CD4-positive, alpha-beta T cell treated with Interleukin-1 beta for 1 hour (primary cell): ENCODE data around the gene SLC25A11.

ENCODE experiments used
- DNase-seq, 2 donors: peaks; one replicate each; pipeline ENCODE4 v3.0.0-alpha.2; 2020 to 2022

The SLC25A11 gene

DNA sequence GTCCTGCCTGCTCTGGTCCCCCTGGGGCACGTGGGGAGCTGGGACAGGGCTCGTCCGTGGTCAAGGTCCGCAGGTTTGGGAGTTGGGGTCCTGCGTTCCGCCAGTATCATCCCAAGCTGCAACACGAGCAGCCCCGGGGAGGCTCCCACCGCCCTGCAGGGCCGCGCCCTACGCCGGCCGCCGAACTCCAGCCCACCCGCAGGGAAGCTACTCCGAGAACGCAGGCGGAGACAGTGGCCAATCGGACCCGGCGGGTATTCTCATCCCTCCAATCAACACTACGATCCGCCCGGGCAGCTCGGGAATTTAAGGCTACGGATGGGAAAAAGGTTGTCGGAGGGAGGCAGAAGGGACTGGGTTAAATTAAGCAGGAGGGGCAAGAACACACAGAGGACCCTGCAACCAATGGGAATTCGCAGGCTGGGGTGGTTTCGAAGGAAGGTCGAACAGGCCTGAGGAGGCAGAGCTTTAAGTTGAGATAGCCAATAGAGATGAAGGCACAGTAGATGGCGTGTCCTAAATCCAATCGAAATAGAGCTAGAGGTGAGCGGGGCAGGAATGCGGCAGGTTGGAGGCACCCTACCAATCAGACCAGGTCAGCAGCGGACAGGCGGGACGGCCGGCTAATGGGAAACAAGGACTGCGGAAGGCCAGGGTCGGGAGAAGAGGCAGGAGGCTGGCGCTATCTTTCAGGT lies 27.1 kb upstream of the SLC25A11 start:
- peak; percentile 98 to 99 for DNase-seq

DNA sequence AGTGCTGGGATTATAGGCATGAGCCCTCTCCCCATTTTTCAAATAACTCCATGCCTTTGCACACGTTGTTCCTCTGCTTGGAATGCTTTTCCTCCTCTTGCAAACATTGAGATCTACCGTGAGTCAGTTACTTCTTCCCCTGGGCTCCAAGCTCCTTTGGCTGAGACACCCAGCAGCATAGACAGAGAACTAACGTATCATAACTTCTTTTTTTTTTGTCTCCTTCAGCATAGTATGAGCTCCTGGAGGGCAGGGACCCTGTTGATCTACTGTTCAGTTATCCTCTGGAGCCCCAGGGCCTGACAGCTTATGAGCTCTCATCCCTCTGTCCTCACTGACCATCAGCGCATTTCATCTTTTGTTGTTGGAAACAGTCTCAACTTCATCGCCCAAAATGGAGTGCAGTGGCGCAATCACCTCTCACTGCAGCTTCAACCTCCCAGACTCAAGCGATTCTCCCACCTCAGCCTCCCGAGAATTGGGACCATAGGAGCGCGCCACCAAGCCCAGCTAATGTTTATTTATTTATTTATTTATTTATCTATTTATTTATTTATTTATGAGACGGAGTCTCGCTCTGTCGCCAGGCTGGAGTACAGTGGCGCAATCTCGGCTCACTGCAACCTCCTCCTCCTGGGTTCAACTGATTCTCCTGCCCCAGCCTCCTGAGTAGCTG lies 25.6 kb upstream of the SLC25A11 start:
- DNase-seq, result no peak

DNA sequence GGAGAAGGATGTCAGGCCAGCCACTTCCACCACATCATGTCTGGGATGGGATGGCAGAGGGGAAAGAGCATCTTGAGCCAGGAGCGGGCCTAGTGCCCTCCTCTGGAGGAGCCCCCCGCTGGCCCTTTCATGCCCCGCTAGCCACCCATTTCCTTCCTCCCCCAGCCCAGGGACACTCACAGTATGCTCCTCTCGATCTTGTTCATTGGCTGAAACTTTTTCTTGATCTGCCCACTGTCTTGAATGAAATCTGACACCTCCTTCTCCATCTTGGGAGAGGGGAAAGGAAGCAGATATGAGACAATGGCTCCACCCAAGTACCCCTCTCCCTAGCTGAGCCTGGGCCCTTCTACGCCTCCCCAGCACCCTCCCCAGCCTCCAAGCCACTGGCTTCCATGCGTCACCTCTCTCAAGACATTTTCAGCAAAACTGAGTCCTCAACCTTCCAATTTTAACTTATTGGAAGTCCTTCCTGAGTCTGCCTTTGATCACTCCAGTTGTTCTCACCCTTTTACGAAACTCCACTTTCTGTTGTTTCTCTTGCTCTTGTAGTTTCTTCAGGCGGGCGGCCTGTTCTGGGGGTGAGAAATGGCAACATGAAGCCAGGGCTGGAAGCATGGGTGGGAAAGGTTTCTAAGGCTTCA lies 20.6 kb upstream of the SLC25A11 start:
- DNase-seq, result no peak

DNA sequence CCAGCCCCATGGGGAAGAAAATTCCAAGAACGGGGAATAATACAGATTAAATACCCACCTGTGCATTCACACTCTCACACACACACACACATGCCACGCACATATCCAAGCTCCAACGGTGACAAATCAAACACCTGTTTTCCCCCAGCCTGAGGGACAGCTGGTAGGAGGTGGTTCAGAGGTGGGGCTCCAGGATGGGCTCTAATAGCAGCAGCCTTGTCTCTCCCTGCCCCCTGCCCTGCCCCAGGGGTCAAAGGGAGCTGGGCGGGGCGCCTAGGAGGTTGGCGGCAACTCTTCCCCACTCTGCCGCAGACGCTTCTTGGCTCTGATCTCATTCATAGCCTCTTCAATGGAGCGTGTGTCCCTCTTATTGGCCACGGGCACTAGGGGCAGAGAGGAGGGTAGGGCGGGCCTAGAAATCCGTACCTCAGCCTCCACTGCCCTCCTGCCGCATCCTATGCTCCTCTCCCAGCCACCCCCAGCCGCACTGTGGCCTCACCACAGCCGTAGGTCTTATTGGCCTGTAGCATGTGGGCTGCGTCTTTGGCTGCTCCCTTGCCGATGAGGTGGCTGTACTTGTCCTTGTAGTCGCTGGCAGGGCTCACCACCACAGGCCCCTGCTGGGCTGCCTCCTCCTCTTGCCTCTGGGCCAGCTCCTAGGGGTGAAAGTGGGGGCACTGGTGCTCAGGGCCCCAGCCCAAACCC lies 19.6 kb upstream of the SLC25A11 start:
- no peak for DNase-seq

DNA sequence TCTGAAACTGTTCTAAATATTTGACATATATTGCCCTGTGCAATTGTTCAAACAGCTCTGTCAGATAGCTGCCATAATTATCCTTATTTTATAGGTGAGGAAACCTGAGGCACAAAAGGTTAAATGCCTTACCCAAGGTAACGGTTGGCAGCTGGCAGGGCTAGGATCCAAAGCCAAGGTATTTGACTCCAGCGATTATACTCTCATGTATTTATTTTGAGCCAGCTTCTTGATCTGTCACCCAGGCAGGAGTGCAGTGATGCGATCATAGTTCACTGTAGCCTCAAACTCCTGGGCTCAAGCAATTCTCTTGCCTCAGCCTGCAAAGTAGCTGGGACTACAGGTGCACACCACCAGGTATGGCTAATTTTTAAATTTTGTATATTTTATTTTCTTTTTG lies 18.3 kb upstream of the SLC25A11 start:
- DNase-seq, result no peak

DNA sequence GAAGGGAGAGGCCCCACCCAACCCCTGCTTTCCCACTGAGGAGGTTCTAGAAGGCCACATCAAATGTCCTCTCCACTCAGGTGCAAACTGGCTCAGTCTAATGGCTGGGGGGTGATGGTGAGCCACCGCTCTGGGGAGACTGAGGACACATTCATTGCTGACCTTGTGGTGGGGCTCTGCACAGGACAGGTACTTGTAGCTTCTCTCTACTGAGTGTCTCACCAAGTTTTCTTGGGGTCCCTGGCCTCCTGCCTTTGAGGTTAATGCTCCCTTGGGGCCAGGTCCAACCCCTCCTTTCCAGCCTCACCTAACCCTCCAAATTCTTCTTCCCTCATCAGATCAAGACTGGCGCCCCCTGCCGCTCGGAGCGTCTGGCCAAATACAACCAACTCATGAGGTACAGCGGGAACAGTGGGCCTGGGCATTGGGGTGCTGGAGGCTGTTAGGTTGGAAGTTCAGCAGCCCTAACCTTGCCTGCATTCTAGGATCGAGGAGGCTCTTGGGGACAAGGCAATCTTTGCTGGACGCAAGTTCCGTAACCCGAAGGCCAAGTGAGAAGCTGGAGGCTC lies 16.7 kb upstream of the SLC25A11 start:
- DNase-seq, result peak; percentile 44 to 52

DNA sequence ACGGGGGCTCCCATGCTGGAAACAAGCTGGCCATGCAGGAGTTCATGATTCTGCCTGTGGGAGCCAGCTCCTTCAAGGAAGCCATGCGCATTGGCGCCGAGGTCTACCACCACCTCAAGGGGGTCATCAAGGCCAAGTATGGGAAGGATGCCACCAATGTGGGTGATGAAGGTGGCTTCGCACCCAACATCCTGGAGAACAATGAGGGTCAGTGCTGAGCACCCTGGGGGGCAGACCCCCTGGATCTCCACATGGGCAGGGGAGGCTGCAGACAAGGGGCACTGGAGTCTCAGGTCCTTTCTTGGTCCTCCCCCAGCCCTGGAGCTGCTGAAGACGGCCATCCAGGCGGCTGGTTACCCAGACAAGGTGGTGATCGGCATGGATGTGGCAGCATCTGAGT lies 15.2 kb upstream of the SLC25A11 start:
- DNase-seq, result no peak

DNA sequence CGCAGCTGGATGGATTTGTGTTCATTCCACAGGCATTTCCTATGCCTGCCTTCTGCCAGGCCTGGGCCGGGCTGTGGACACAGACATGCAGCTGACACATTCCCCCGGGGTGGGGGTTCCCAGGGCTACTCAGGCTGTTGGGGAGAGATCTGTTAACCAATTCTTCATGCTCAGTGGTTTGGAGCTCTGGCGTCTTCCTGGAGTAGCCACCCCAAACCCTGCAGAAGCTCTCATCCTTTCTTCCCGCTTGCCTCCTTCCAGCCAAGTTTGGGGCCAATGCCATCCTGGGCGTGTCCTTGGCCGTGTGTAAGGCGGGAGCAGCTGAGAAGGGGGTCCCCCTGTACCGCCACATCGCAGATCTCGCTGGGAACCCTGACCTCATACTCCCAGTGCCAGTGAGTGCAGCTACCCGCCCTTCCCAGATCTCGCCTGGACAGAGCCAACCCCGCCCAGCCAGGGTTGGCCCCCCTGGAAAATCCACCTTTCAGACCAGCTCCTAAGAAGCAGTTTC lies 13.7 kb upstream of the SLC25A11 start:
- DNase-seq, result no peak

DNA sequence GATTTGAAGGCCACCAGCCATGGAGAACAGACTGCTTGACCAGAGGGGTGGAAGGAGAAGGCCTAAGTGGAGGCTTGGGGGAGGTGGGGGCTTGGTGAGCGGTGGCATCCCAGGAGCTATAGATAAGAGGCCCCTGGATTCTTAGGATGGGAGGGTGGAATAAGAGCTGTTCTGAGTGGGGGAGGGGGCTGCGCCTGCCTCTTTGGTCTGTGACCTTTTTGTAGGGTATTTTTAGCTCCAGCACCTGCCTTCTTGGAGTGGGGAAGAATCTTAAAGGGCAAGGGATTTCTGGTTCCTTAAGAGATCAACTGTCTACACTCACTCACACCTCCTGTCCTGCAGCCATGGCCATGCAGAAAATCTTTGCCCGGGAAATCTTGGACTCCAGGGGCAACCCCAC lies 11.6 kb upstream of the SLC25A11 start:
- DNase-seq, result no peak

DNA sequence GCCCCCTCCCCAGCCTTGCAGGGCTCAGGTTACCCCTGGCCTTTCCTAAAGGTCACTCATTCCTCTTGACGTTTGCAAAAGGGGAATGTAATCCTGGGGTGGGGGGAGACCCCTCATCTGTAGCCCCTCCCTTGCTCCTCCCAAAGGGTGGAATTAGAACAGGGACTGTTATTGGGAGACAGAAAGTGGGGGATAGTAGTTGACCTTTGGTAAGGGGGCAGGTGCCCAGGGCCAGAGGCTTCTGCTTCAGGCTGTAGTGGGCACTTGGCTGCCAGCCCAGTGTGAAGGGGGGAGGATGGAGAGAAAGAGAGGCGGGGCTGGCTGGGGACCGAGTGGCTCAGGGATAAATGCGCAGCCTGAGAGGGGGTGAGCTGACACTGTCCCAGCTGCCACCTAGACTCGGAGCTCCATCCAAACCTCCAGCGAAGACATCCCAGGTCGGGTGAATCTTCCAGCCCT lies 10.9 kb upstream of the SLC25A11 start, which contains the start of gene ENO3:
Gene ENO3, plus strand, starts transcription at position 374 of the 459 bp plus-strand sequence. CDS start 711 bp downstream, outside the sequence.
- DNase-seq, result no peak

DNA sequence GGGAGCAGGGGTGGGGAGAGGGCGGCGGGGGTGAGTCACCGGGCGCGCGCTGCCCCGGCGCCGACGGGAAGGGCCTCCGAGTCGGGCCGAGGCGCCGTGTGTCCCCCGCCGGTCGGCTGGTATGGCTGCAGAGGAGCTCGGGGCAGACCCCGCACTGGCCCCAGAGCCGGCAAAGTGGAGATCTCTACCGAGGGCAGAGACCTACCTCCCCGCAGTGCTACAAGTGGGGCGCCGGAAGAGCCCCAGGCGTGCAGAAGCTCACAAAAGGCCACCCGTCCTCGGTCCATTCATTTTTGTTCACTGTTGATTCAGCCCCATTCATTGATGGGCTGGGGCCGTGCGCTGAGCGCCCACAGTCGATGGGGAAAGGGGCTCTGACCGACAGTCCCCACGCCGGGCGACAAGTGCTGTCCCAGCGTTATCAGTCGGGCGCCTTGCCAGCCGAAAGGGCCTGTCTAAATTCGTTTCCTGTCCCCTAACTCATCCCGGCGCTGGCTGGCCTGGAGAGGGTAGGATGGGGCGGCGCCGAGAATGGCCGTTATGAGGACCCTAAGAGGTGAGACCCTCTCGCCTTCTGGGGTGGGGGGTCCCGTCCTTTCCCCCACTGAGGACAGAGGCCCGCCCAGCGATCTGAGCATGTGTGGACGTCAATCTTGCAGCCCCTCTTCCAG lies 10.4 kb upstream of the SLC25A11 start:
- DNase-seq, result peak in 1 of 2 donors; percentile 17

DNA sequence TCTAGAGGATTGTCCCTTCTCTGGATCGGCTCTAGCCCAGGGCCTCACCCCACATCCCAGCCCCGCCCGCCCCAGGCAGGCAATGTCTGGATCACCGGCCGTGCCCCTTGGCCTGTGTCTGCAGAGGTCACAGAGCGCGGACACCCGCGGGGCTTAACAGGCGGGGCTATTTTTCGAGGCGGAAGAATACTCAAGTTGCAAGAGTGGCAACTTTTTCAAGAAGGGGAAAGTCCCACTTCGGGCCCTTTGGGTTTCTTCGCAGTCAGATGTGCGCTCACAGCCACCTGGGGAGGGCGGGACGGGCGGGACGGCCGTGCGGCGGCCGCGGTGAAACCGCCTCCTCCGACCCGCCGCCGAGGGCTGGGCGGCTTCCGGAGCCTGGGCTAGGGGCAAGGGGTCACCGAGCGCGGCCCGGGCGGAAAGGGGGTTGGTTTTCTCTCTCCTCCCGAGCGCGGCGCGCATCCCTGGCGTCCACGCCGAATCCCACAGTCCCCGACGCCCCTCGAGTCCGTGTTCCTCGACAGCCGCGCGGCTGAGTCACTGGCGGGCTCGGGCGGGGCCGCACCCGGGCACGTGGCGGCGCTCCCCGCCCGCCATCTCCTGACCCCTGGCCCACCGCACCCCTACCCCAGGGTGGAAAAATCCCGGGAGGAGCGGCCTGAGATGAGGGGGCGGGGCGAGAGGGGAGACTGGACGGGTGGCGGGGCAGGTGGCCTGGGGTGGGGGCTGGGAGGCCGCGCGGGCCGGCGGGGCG lies 9.7 kb upstream of the SLC25A11 start:
- peak; percentile 85 to 86 for DNase-seq

DNA sequence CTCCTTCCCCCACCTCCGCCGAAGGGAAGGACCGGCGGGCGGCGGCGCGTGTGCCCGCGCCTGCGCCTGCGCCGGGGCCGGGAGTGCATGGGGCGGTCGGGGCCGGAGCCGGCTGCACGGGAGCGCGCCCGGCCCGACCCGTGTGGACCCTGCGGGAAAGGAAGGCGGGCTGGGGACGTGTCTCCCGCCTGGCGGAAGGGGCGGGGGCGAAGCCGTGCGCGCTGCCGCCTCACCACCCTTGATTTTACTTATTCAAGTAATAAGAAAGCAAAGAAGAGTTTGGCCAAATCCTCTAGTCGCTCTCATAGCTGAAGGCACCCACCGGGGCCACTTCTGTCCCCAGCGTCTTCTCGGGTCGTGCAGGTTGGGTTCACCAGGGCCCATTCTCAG lies 9.1 kb upstream of the SLC25A11 start:
- peak; percentile 78 to 83 for DNase-seq

DNA sequence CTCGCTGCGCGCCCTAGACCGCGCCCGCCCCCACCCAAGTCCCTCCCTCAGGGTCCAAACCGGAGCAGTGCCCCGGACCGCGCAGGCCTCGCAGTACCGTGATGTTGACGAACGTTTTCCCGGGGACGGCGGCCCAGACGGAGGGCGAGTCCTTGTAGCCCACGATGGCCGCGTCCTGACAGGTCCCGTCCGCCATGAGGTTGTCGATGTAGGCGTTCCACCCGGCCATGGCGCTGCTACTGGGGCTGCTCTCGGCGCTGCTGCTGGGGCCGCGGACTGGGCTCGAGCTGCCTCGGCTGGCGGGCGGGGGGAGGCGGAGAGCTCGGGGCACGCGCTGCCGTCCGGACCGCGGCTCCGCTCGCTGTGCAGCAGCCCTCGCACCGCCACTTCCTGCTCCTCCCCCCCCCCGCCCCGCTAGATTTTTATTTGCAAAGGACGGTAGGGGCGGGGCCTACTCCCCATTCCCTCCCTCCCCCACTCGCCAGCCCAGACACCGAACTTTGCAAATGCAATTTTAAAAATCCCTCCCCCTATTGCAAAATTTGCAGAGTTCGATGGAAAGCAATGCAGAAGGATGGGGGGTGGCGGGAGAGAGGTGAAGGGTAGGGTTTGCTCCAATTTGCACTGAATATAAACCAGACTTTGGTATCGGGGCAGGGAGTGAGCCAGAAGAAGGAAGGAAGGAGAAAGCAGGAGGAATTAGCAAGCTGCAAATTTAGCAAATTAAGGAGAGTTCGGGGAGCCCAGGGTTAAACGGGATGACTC lies 8.5 kb upstream of the SLC25A11 start, which contains the start of gene PFN1:
Gene PFN1, minus strand, starts transcription at position 365 of the 765 bp plus-strand sequence. Its CDS starts 136 bp downstream, at position 229.
- peak; percentile 92 to 93 for DNase-seq

DNA sequence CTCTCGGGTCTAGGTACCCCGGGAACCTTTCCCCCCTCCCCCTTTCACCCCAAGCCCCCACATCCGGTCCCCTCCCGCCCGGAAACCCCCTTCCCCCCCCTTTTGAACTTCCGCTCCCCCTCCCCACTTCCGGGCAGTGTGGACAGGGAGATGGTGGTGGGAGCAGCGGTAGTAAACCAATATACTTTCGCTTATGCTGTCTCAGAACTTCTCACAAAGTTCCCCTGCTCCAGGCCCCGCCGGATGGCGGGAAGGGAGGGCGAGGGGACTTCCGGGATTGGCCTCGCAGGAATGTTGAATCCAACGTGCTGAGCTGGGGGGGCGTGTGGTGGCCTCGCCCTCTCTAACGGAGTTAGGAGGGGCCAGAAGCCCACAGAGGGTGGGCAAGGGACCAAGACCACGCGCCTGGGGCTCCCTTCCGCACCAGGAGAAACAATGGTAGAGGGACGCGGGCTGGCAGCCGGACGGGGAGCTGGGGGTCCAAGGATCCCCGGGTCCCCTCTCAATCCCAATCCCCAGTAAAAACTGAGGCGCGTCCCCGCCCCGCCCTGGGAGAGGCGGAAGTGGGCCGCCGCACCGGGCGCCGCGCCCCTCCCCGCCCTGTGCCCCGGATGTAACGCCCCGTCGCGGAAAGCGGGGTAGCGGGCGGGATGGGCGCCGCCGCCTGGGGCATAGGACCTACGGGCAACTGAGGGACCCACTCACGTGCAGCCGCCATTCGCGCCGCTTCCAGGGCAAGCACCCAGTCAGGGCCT lies 7.7 kb upstream of the SLC25A11 start:
- peak; percentile 62 to 74 for DNase-seq

DNA sequence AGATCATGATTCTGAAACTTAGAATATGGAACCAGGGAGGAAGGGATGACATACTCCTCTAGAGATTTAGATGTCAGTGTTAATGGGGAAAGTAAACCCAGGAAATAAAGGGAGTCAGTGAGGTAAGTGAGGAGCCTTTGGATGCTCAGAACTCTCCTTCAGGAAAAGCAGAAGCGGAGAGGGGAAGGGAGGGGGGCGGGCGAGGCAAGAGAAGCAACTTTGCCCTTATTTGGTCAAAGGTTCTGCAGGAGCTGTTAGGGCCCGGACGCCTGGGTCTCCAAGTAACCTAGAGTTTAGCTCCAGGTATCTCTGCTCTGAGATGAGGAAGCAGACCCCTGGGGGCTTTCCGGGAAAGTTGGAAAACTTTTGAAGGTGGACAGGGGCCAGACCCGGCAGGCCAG lies 7.2 kb upstream of the SLC25A11 start:
- DNase-seq, result no peak

DNA sequence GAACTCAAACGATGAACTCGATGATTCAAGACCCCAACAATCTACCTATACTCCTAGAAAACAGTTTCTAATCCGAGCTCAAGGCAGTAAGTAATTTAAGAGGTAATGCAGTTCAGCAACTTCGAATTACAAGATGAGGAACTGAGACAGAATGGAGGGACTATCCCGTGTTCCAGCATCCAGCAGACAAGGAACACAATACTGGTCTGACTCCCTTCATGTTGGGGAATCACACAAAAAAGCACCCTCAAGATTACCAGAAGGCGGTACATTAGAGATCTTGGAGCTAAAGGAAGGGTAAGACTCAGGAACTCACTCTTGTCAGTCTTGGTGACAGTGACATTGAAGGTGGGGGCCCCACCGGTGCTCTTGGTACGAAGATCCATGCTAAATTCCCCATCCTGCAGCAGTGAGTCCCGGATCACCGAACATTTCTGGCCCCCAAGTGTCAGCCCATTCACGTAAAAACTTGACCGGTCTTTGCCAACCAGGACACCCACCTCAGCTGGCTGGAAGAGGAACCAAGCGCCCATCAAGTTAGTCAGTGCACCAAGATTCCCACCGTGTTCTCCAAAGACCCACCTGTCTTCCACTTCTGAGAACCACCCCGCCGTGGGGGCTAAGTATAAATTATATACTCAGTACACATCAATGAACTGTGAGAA lies 6.6 kb upstream of the SLC25A11 start:
- DNase-seq, result no peak

DNA sequence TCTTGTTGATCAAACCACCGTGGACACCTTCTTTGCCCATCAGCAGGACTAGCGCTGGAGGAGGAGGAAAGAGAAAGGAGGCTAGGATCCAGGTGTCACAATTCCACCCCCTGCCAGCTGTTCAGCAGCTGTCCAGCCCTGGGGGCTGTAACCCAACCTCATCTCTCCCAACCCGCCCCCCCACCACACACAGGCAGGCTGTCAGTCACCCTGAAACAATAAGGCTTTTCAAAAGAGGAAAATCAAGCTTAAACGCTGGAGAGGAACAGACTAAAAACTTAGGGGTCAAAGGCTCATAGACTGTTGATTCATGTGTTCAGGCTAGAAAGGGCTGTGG lies 6.1 kb upstream of the SLC25A11 start:
- no peak for DNase-seq
